HEK293 (cell line): ENCODE measurements around the gene SZT2.

Experiments used
- AEBP2 ChIP-seq: fragments of 450-650 bp; formaldehyde crosslinking; IDR thresholded peaks from 2 replicates; pipeline ENCODE4 v1.5.1; 2016; ENCODE audit warnings: missing biosample characterization, missing genetic modification characterization, borderline replicate concordance
- BCL11A ChIP-seq: fragments of 450-650 bp; formaldehyde crosslinking; IDR thresholded peaks from 2 replicates; pipeline ENCODE4 v1.5.1; 2016; ENCODE audit warnings: low read depth, missing biosample characterization, missing genetic modification characterization
- EGR2 ChIP-seq: fragments of 450-650 bp; formaldehyde crosslinking; IDR thresholded peaks from 2 replicates; pipeline ENCODE4 v1.5.1; 2016; ENCODE audit warnings: low read depth, missing biosample characterization, missing genetic modification characterization
- ELK4 ChIP-seq: IDR thresholded peaks from 2 replicates; pipeline ENCODE4 v1.6.1; 2011; ENCODE audit warnings: mild to moderate bottlenecking, low read depth, low read length, borderline replicate concordance
- HIC1 ChIP-seq: fragments of 450-650 bp; formaldehyde crosslinking; IDR thresholded peaks from 2 replicates; pipeline ENCODE4 v1.5.1; 2016; ENCODE audit warnings: missing biosample characterization, missing genetic modification characterization
- OSR2 ChIP-seq: fragments of 450-650 bp; formaldehyde crosslinking; IDR thresholded peaks from 2 replicates; pipeline ENCODE4 v1.5.1; 2016; ENCODE audit warnings: missing biosample characterization, missing genetic modification characterization
- PRDM4 ChIP-seq: fragments of 450-650 bp; formaldehyde crosslinking; IDR thresholded peaks from 2 replicates; pipeline ENCODE4 v1.5.1; 2017; ENCODE audit warnings: missing biosample characterization, missing genetic modification characterization
- RBAK ChIP-seq: fragments of 450-650 bp; formaldehyde crosslinking; IDR thresholded peaks from 2 replicates; pipeline ENCODE4 v1.5.1; 2016; ENCODE audit warnings: missing biosample characterization, missing genetic modification characterization
- SETDB1 ChIP-seq: IDR thresholded peaks from one replicate; pipeline ENCODE4 v1.6.1; 2017; ENCODE audit warnings: mild to moderate bottlenecking, low read length, moderate library complexity, mixed read lengths; ENCODE audit not compliant: insufficient read length
- ZBTB1 ChIP-seq: fragments of 450-650 bp; formaldehyde crosslinking; IDR thresholded peaks from 2 replicates; pipeline ENCODE4 v1.5.1; 2016; ENCODE audit warnings: missing biosample characterization, missing genetic modification characterization
- ZBTB6 ChIP-seq: fragments of 450-650 bp; formaldehyde crosslinking; IDR thresholded peaks from 2 replicates; pipeline ENCODE4 v1.5.1; 2017; ENCODE audit warnings: missing biosample characterization, missing genetic modification characterization
- ZBTB7A ChIP-seq: fragments of 450-650 bp; formaldehyde crosslinking; IDR thresholded peaks from 2 replicates; pipeline ENCODE4 v1.5.1; 2016; ENCODE audit warnings: low read depth, missing biosample characterization, missing genetic modification characterization
- ZEB2 ChIP-seq: fragments of 450-650 bp; formaldehyde crosslinking; IDR thresholded peaks from 2 replicates; pipeline ENCODE4 v1.5.1; 2016; ENCODE audit warnings: missing biosample characterization, missing genetic modification characterization
- ZFHX2 ChIP-seq: fragments of 450-650 bp; formaldehyde crosslinking; conservative IDR thresholded peaks from 2 replicates; pipeline ENCODE4 v1.5.1; 2016; ENCODE audit warnings: missing biosample characterization, missing genetic modification characterization
- ZNF157 ChIP-seq: fragments of 450-650 bp; formaldehyde crosslinking; IDR thresholded peaks from 2 replicates; pipeline ENCODE4 v1.5.1; 2016; ENCODE audit warnings: missing biosample characterization, missing genetic modification characterization
- ZNF16 ChIP-seq: fragments of 450-650 bp; formaldehyde crosslinking; IDR thresholded peaks from 2 replicates; pipeline ENCODE4 v1.5.1; 2016; ENCODE audit warnings: low read depth, missing biosample characterization, missing genetic modification characterization
- ZNF19 ChIP-seq: fragments of 450-650 bp; formaldehyde crosslinking; IDR thresholded peaks from 2 replicates; pipeline ENCODE4; 2016; ENCODE audit warnings: missing biosample characterization, missing genetic modification characterization, low read depth
- ZNF394 ChIP-seq: fragments of 450-650 bp; formaldehyde crosslinking; IDR thresholded peaks from 2 replicates; pipeline ENCODE4 v1.5.1; 2016; ENCODE audit warnings: missing biosample characterization, missing genetic modification characterization, mild to moderate bottlenecking, moderate library complexity, borderline replicate concordance
- ZNF404 ChIP-seq: fragments of 450-650 bp; formaldehyde crosslinking; IDR thresholded peaks from 2 replicates; pipeline ENCODE4 v1.5.1; 2017; ENCODE audit warnings: missing biosample characterization, missing genetic modification characterization
- ZNF416 ChIP-seq: fragments of 450-650 bp; formaldehyde crosslinking; IDR thresholded peaks from 2 replicates; pipeline ENCODE4 v1.5.1; 2016; ENCODE audit warnings: missing biosample characterization, missing genetic modification characterization
- ZNF514 ChIP-seq: fragments of 450-650 bp; formaldehyde crosslinking; IDR thresholded peaks from 2 replicates; pipeline ENCODE4 v1.5.1; 2016; ENCODE audit warnings: missing biosample characterization, missing genetic modification characterization
- ZNF518A ChIP-seq: fragments of 450-650 bp; formaldehyde crosslinking; conservative IDR thresholded peaks from 2 replicates; pipeline ENCODE4 v1.5.1; 2016; ENCODE audit warnings: low read depth, missing biosample characterization, missing genetic modification characterization
- ZNF560 ChIP-seq: fragments of 450-650 bp; formaldehyde crosslinking; IDR thresholded peaks from 2 replicates; pipeline ENCODE4 v1.5.1; 2017; ENCODE audit warnings: missing biosample characterization, missing genetic modification characterization, borderline replicate concordance
- ZNF664 ChIP-seq: fragments of 450-650 bp; formaldehyde crosslinking; IDR thresholded peaks from 2 replicates; pipeline ENCODE4 v1.5.1; 2016; ENCODE audit warnings: missing biosample characterization, missing genetic modification characterization
- ZNF701 ChIP-seq: fragments of 450-650 bp; formaldehyde crosslinking; IDR thresholded peaks from 2 replicates; pipeline ENCODE4 v1.5.1; 2016; ENCODE audit warnings: missing biosample characterization, missing genetic modification characterization

SZT2 gene

GRCh38 chr1:43389326-43390313 lies at the start of gene SZT2, which contains the start of gene MED8 (continued):
- TF ChIP-seq ZNF518A (tag by site-specific recombination) (peak; percentile 94), ZFHX2 (tag by site-specific recombination) (peak; percentile 94), ZNF416 (tag by site-specific recombination) (no peak), ZEB2 (tag by site-specific recombination) (peak; percentile 80), ZNF394 (tag by site-specific recombination) (peak; percentile 37; the same call in 1 of the 2 replicates), ZNF560 (no peak), OSR2 (tag by site-specific recombination) (peak; percentile 49; the same call in 1 of the 2 replicates), ZBTB7A (tag by site-specific recombination) (no peak; the same call in 1 of the 2 replicates), ZNF404 (tag by site-specific recombination) (no peak), PRDM4 (0 out of 2 replicates have a peak, but pooled peaks have one; percentile 19), ZBTB6 (tag by site-specific recombination) (no peak), EGR2 (tag by site-specific recombination) (peak; percentile 98), ZNF16 (tag by site-specific recombination) (no peak), ZNF157 (tag by site-specific recombination) (no peak), ZNF664 (tag by site-specific recombination) (no peak), HIC1 (no peak; the same call in 1 of the 2 replicates), BCL11A (tag by site-specific recombination) (peak; percentile 97), ZBTB1 (tag by site-specific recombination) (no peak), AEBP2 (tag by site-specific recombination) (no peak), ZNF701 (tag by site-specific recombination) (no peak), ZNF19 (tag by site-specific recombination) (no peak), SETDB1 (no peak), ELK4 (no peak), ZNF514 (tag by site-specific recombination) (no peak), RBAK (tag by site-specific recombination) (no peak)
